NCI-H187 treated with DMSO at 0.1 percent for 48 hours (cell line): ENCODE measurements around the gene NHSL2.

Experiments used
- DNase-seq: peaks from one replicate; lab custom pipeline; 2025; lab: John Stamatoyannopoulos, UW

NHSL2 gene

DNA sequence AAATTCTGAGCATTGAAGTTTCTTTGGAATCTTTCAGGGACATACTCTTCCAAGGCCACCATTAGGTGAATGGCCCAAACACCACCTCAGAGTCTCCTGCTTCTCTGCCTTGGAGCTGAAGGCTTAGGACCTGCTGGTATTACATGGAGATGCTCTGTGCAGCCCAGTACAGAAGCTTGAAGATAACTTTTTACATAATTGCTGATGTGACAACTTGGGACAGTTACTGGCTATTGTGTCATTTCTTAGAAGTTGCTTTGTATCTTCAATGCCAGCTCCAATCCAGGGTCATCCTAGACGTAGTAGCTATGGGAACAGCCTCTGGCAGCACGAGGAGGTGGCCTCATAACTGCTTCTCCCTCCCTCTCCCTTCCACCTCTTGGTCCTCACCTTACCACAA is 160.6 kb downstream of the NHSL2 start:
- DNase-seq, result no peak

GRCh38 chrX:72073633-72074032 is 163.0 kb downstream of the NHSL2 start:
- no peak for DNase-seq

- DNase-seq, result no peak
Observed at GRCh38 chrX:72078411-72078810, 167.8 kb downstream of the NHSL2 start.

DNA sequence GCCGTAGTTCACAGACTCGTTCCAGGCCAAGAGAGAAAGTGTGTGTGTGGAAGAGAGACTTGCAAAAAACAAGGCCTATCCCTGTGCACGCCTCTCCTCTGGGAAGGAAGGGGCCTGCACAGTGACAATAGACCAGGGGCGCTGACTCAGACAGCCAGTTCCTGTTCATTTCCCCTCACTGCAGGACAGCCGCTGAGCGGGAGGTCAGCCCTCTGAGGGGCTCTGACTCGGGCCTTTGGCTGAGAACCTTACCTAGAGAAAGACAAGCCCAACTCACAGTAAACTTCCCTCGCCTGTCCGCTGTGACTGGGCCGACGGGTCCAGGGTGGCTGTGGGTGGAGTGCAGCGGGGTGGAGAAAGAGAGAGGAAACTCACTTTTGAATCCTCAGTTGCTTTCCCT is 169.0 kb downstream of the NHSL2 start:
- no peak for DNase-seq

DNA sequence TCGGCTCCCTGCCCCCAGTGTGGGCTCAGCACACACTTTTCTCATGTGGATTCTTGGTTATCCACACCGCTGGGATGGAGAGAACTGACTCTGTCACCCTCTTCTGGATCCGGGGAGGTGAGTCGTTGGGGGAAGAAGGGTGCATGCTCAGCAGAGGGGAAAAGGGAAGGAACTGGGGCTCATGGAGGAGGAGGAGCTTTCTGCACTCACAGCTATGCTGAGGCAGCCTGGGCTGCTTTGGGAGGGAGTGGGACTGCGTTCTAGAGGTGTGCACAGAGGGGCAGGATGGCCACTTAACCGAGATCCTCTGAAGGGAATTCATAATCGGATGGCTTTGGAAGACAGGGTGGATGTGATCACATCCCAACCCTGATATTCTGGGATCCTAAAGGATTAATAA is 169.5 kb downstream of the NHSL2 start:
- DNase-seq, result no peak

- DNase-seq, result no peak
Observed at GRCh38 chrX:72080800-72081199, 170.2 kb downstream of the NHSL2 start.

DNA sequence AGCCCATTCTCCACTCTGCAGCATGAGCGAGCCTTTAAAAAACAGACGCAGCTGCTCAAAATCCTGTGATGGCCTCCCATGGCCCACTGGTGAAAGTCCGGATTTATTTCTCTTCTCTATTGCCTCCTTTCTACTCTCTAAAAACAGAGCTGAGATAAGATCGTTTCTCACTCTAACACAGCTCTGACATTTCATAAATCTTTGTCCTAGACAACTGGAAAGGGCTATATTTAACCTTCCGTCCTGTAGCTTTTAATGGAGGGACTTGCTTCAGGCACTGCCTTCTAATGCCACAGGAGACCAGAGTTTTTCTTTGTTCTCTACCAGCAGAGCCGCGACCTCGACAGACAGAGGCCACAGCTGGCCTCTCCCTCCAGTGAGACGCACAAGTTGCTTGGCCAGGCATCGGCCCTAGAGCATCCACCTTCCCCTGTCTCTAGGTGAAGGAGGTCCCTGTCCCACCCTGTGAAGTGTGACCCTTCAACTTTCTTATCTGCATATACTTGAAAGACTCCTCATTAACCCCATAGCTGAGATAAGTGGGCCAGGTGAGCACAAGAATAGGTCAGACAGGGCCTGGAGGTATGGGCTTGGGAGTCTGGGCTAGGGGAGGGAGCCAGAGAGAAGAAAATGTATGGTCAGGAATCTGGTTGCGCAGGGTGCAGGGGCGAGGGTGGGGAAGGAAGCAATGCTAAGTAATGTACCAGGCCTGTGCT is 171.1 kb downstream of the NHSL2 start:
- DNase-seq, result no peak

DNA sequence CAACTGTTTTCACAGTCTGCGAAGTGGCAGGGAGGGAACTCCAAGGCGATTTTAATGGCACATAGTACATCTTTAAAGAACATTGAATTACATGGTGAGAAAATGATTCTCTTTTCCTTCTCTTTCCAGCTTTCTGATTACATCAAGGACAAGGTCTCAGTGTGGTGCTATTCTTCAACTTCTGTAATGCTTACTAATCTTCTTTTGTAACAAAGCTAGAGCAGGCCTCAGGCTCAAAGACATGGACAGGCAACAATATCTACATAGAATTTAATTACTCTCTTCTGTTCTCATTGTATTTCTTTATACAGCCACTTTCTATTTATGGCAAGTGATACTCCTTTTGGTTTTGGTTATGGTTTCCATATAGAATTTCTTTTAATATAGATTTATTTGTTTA is 172.6 kb downstream of the NHSL2 start:
- no peak for DNase-seq

DNA sequence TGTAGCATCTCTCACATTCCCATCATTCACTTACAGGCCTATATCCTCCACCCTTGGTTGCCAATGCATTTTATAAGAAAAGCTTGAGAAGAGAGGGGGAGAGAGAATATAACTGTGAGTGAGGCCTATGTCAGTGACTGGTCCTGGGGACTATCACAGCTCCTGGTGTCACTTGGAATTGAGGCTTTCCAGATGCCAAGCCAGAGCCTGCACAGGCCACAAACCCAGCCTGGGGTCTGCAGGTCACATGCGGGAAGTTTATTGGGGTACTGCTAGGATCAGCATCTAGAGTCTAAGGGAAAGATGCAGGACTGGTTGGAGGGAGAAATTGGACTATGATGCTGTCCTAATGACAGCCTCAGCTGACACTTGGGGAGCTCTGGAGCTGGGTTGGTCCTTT is 173.5 kb downstream of the NHSL2 start:
- DNase-seq, result no peak

DNA sequence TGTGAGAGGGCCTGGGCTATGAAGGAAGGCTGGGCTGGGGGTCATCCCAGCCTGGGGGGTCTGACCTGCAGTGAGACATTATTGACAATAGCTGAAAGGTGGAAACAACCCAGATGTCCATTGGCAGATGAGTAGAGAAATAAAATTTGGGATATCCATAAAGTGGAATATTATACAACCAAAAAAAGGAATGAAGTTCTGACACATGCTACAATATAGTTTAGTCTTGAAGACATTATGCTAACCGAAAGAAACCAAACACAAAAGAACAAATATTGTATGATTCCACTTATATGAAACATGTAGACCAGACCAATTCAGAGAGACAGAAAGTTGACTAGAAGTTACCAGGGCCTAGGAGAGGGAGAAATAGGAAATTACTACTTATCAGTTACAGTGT is 176.3 kb downstream of the NHSL2 start:
- no peak for DNase-seq

- no peak for DNase-seq
Observed at GRCh38 chrX:72088761-72089160, 178.1 kb downstream of the NHSL2 start.

DNA sequence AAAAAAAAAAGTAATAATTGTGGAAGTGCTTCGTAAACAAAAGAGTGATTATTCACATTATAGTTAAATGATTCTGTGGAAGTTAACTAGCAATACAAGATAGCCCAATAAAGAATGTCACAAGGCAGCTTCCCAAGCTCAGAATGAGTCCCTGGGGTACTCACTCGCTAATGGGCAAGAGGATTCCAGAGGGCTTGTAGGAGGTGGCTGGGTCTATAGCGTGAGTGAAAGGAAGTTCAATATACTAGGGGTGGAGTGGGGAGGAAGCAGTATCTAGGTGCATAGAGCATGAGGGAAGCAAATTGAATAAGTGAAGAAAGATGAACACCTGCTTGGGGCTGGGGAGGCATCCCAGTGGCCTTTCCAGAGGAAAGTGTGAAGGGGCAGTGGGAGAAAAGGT is 178.6 kb downstream of the NHSL2 start:
- DNase-seq, result no peak

- no peak for DNase-seq
Observed at GRCh38 chrX:72094894-72095293, 184.2 kb downstream of the NHSL2 start.

GRCh38 chrX:72095370-72095769 is 184.7 kb downstream of the NHSL2 start:
- no peak for DNase-seq

DNA sequence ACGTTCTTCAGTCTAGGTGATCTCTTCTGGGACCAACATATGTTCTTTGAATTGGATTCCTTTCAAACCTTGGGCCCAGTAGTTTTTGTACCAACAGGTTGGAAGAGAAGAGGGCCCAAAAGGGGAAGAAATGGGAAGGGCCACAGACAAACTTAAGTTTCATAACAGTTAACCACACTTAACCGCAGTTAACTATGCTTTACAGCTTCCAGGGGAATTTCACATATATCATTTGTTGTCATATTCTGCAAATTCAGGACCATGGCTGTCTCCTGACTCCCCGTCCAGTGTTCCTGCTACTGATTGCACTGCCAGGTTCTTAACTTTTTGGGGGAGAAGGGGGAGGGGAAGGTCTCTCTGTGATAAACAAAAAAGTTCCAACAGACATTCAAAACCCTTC is 186.5 kb downstream of the NHSL2 start:
- no peak for DNase-seq

- DNase-seq, result no peak
Observed at GRCh38 chrX:72100051-72100755, 189.6 kb downstream of the NHSL2 start.

DNA sequence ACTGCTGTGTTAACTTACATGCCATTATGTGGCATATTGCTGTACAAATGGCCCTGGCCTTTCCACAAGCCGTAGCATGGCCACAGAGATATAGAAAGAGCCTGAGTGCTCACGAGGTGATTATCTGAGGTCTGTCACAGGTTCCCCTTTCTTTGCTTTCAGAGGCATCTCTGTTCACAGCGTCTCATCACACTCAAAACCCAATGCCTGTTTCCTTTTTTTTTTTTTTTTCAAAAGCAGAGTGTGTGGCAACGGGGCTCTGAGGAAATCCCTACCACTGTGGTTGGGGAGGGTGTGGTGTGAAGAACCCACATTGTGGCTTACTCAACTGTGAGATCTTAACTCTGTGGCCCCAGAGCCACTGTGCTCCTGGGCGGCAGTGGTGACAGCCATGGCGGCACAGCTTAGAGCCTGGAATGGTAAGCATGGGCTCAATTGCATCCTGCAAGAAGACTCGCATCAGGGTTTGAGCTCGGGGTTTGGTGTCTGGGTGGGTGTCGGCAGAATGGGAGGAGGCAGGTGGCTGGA is 190.2 kb downstream of the NHSL2 start:
- DNase-seq, result no peak

DNA sequence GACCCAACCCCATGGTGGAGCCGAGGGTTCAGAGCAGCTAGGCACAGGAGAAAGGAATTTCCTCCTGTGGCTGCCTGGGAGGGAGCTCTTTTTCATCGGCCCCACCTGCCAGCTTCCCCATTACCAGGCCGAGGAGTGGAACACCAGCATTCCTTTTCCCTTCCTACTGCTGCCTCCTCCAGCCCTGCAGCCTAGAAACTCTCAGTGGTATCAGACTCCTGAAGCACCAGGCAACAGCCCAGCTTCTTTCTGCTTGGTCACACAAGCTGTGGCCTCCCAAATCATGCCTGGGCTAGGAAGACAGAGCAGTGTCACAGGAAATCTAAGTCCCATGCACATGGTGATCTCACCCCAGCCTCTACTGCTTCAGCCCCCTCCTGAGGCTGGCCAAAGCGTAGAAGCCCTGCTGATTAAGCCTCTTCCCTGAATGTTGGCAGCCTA is 191.0 kb downstream of the NHSL2 start:
- DNase-seq, result no peak

DNA sequence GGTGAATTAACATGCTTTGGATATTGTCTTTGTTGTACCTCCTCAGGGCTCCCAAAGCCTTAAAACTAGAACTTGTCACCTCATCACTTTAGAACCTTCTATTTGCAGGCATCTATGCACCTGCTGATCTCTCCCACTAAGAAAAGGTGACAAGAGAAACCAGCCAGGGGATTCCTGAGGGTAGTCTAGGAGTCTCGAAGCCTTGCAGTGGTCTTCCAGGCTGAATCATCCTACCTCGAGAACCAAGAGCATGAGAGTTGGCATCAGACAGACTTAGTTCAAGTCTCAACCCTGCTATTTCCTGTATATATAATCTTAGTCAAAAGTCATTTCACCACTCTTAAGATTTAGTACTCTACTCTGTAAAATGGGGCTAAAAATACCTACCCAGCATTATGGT is 191.5 kb downstream of the NHSL2 start:
- no peak for DNase-seq

GRCh38 chrX:72102760-72103159 is 192.1 kb downstream of the NHSL2 start:
- no peak for DNase-seq

DNA sequence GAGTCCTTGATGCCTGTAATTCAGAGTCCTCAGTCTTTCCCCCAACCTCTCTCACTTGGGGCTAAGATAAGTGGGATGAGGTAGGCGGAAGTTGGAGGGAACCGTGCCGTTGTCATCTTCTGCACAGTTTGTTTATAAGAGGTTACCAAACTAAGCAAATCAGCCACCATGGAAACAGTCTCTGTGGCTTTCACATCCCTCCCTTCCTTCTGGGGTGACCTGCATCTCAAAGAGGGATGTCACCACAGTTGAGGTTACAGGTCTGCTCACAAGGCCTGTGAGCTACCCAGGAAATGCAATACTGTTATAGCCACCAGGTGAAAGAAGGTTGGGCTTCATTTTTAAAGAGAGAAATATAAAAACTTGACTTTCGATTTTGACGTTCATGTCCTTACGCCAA is 194.8 kb downstream of the NHSL2 start:
- no peak for DNase-seq

DNA sequence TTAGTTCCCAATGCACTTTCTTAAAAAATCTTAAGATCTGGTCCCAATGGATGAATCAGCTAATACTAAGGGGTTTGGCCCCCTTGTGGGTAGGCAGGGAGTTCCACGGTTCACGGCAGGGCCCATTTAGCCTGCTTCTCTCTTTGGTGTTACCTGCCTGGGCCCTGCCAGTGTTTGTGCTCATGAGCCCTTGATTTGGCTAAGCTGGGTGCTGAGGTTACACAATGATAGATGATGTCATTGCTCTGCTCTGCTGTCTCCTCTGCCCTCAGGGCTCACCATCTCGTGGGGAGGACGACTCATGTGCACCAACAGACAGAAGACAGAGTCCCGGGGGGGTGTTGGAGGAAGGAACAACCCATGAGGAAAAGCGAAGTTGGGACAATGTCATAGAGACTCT is 196.7 kb downstream of the NHSL2 start:
- no peak for DNase-seq

GRCh38 chrX:72107841-72108595 is 197.4 kb downstream of the NHSL2 start:
- DNase-seq, result no peak
